Loucy (cell line): ENCODE measurements around the gene BCKDHB.

ENCODE experiments used
- EZH2phosphoT487 ChIP-seq: fragments of 200-600 bp; IDR thresholded peaks from 2 replicates; pipeline ENCODE4 v1.6.1; 2018; ENCODE audit warnings: antibody characterized with exemption, mild to moderate bottlenecking, moderate library complexity, borderline replicate concordance
- TF ChIP-seq, protein P1 (sequence below): fragments of 200-600 bp; sonication (generic); conservative IDR thresholded peaks from 2 replicates; pipeline ENCODE4 v1.5.1; 2014; ENCODE audit warnings: mild to moderate bottlenecking, antibody characterized with exemption, low read length

DNA sequence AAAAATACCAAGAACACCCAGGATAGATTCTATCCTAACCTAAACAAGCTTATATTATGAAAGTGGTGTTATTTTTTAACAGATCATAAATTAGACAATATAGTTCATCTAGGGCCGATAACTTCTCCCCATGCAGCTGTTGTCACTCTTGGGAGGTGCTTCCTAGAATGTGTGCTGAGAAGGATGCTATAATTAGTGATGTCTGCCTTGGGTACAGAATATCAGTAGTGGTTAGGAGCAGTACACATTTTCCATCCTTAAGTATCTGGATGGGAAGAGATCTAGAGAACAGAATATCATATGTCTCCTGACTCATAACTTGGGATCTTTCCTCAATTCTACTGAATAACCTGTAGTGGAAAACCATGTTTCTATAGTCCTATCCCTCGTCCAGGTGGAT lies 214.5 kb downstream of the BCKDHB start:
- TF ChIP-seq, protein P1, sequence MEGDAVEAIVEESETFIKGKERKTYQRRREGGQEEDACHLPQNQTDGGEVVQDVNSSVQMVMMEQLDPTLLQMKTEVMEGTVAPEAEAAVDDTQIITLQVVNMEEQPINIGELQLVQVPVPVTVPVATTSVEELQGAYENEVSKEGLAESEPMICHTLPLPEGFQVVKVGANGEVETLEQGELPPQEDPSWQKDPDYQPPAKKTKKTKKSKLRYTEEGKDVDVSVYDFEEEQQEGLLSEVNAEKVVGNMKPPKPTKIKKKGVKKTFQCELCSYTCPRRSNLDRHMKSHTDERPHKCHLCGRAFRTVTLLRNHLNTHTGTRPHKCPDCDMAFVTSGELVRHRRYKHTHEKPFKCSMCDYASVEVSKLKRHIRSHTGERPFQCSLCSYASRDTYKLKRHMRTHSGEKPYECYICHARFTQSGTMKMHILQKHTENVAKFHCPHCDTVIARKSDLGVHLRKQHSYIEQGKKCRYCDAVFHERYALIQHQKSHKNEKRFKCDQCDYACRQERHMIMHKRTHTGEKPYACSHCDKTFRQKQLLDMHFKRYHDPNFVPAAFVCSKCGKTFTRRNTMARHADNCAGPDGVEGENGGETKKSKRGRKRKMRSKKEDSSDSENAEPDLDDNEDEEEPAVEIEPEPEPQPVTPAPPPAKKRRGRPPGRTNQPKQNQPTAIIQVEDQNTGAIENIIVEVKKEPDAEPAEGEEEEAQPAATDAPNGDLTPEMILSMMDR, result no peak
- no peak for TF ChIP-seq EZH2phosphoT487
